K562 (cell line): ENCODE results near the gene CABP7.

ENCODE experiments used
- CTCF ChIP-seq, 3 experiments: IDR thresholded peaks in 2 of 3; conservative IDR thresholded peaks in 1 of 3; 2 replicates each; pipeline ENCODE4 v1.5.1; 2011 to 2012; ENCODE audit warnings: low read length in 3 of 3, mild to moderate bottlenecking in 3 of 3, control low read depth in 2 of 3, improper control_type of control experiment in 1 of 3, inconsistent platforms in 1 of 3, low read depth in 1 of 3, mixed read lengths in 1 of 3, moderate library complexity in 1 of 3; ENCODE audit not compliant: insufficient read depth in 2 of 3
- EZH2 ChIP-seq: IDR thresholded peaks from 2 replicates; pipeline ENCODE4 v1.6.1; 2012; ENCODE audit warnings: low read depth, mild to moderate bottlenecking, inconsistent platforms, low read length, borderline replicate concordance
- FOXA1 ChIP-seq: fragments of 450-650 bp; IDR thresholded peaks from 2 replicates; pipeline ENCODE4 v1.6.1; 2016; ENCODE audit warnings: mild to moderate bottlenecking, borderline replicate concordance
- RREB1 ChIP-seq: fragments of 250-450 bp; sonication (Bioruptor Pico); IDR thresholded peaks from 2 replicates; pipeline ENCODE4 v1.4.0; 2020
- SMARCE1 ChIP-seq: fragments of 450-650 bp; IDR thresholded peaks from 2 replicates; pipeline ENCODE4 v1.7.1; 2016; ENCODE audit warnings: mild to moderate bottlenecking
- TEAD4 ChIP-seq, 2 experiments: sonication (generic) in 1 of 2; formaldehyde crosslinking in 1 of 2; IDR thresholded peaks; 2 replicates each; pipeline versions ENCODE4 v1.6.1 to v1.8.0; 2012 to 2022; ENCODE audit warnings: borderline replicate concordance in 1 of 2, inconsistent platforms in 1 of 2, low read length in 1 of 2, mild to moderate bottlenecking in 1 of 2, missing genetic modification reagents in 1 of 2
- TRIM24 ChIP-seq, 2 experiments: fragments of 450-650 bp; IDR thresholded peaks; 2 replicates each; pipeline ENCODE4 v1.6.1; 2016
- ZBTB11 ChIP-seq, 3 experiments: fragments of 200-800 bp in 1 of 3; fragments of 250-450 bp in 1 of 3; fragments of 450-650 bp in 1 of 3; sonication (Bioruptor Pico) in 1 of 3; sonication (Bioruptor generic) in 1 of 3; formaldehyde crosslinking in 1 of 3; IDR thresholded peaks; 2 replicates each; pipeline versions ENCODE4 v1.6.1 to v1.8.0; 2016 to 2022; ENCODE audit warnings: mild to moderate bottlenecking in 2 of 3, missing genetic modification characterization in 2 of 3, missing compliant biosample characterization in 1 of 3, moderate library complexity in 1 of 3
- ZFP36 ChIP-seq: fragments of 150-350 bp; IDR thresholded peaks from 2 replicates; pipeline ENCODE4 v1.6.1; 2018; ENCODE audit warnings: low read length, low read depth; ENCODE audit not compliant: partially characterized antibody
- ZNF253 ChIP-seq: fragments of 250-450 bp; sonication (Bioruptor Pico); conservative IDR thresholded peaks from 2 replicates; pipeline ENCODE4 v1.6.1; 2021; ENCODE audit warnings: mild to moderate bottlenecking
- ZNF586 ChIP-seq: fragments of 450-650 bp; formaldehyde crosslinking; conservative IDR thresholded peaks from 2 replicates; pipeline ENCODE4 v1.4.0; 2020; ENCODE audit warnings: mild to moderate bottlenecking, moderate library complexity
- TF ChIP-seq, protein P1 (sequence below): fragments of 250-450 bp; sonication (Bioruptor Pico); IDR thresholded peaks from 2 replicates; pipeline ENCODE4 v1.5.0; 2020; ENCODE audit warnings: mild to moderate bottlenecking, borderline replicate concordance

GRCh38 chr22:29757096-29757495 is 37.3 kb downstream of the CABP7 start:
- TF ChIP-seq ZFP36 (peak; percentile 52), ZBTB11 (CRISPR knock-in tag; IDR thresholded peaks at IDR 0.05) (no peak), TRIM24 (IDR thresholded peaks at IDR 0.05) (no peak), FOXA1 (no peak), TEAD4 (IDR thresholded peaks at IDR 0.05; ENCODE audit: low read length) (no peak), TEAD4 (CRISPR knock-in tag; IDR thresholded peaks at IDR 0.05; ENCODE audit: borderline replicate concordance) (no peak), CTCF (IDR thresholded peaks at IDR 0.05 in 2 of 3, conservative IDR thresholded peaks at IDR 0.05 in 1 of 3; ENCODE audit: insufficient read depth in 2 of 3, low read depth in 1 of 3, low read length in 3 of 3) (no peak), ZNF586 (CRISPR knock-in tag) (no peak), EZH2 (no peak), RREB1 (CRISPR knock-in tag) (no peak), SMARCE1 (no peak), ZNF253 (CRISPR knock-in tag) (no peak)
- TF ChIP-seq, protein P1, sequence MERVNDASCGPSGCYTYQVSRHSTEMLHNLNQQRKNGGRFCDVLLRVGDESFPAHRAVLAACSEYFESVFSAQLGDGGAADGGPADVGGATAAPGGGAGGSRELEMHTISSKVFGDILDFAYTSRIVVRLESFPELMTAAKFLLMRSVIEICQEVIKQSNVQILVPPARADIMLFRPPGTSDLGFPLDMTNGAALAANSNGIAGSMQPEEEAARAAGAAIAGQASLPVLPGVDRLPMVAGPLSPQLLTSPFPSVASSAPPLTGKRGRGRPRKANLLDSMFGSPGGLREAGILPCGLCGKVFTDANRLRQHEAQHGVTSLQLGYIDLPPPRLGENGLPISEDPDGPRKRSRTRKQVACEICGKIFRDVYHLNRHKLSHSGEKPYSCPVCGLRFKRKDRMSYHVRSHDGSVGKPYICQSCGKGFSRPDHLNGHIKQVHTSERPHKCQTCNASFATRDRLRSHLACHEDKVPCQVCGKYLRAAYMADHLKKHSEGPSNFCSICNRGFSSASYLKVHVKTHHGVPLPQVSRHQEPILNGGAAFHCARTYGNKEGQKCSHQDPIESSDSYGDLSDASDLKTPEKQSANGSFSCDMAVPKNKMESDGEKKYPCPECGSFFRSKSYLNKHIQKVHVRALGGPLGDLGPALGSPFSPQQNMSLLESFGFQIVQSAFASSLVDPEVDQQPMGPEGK (CRISPR knock-in tag): no peak
